Measurements from ENCODE around the gene ZNF772. TPM values are rescaled to one million over a fixed set of nuclear protein-coding genes. Genes with fewer than 3 reads are reported as not detected.
A peak's percentile ranks its signal among the peaks of the same experiment; 100 is the strongest.

The ZNF772 gene
- total RNA-seq, 1 donor from 2014 or later: 3.7 TPM

GRCh38 chr19:57435062-57435978, 42.0 kb downstream of the ZNF772 start, which contains the start of gene ZNF749:
Gene ZNF749 (plus strand): TSS chr19:57435325. CDS start chr19:57435579, 254 bp downstream.
- TF ChIP-seq, protein P1, sequence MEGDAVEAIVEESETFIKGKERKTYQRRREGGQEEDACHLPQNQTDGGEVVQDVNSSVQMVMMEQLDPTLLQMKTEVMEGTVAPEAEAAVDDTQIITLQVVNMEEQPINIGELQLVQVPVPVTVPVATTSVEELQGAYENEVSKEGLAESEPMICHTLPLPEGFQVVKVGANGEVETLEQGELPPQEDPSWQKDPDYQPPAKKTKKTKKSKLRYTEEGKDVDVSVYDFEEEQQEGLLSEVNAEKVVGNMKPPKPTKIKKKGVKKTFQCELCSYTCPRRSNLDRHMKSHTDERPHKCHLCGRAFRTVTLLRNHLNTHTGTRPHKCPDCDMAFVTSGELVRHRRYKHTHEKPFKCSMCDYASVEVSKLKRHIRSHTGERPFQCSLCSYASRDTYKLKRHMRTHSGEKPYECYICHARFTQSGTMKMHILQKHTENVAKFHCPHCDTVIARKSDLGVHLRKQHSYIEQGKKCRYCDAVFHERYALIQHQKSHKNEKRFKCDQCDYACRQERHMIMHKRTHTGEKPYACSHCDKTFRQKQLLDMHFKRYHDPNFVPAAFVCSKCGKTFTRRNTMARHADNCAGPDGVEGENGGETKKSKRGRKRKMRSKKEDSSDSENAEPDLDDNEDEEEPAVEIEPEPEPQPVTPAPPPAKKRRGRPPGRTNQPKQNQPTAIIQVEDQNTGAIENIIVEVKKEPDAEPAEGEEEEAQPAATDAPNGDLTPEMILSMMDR (IDR thresholded peaks at IDR 0.05): no peak
- Histone ChIP-seq H3K27me3 (no peaks in the 10 kb centered on the region), H3K27ac (no peak within 1 kb of the TSS), H3K4me1 (peaks cover 5 to 9% of the 10 kb centered on the region in 2 donors), H3K36me3 (peaks cover 15% of the 10 kb centered on the region in 2 donors), H3K9me3 (peaks cover 2 to 28% of the 10 kb centered on the region in 2 donors), H3K4me3 (peak within 1 kb of the TSS; percentile 84 to 85)
- peak; percentile 98 to 99 for DNase-seq (ENCODE audit: low spot score in 2 of 2)
- intact Hi-C loops (cut with DNase I): loop anchor here (1.0 to 2.0 kb wide), 6 partner anchors 24 to 195 kb away; partner anchors contain the start of genes TRAPPC2B, ZNF17, ZNF419 and ZNF460

DNA sequence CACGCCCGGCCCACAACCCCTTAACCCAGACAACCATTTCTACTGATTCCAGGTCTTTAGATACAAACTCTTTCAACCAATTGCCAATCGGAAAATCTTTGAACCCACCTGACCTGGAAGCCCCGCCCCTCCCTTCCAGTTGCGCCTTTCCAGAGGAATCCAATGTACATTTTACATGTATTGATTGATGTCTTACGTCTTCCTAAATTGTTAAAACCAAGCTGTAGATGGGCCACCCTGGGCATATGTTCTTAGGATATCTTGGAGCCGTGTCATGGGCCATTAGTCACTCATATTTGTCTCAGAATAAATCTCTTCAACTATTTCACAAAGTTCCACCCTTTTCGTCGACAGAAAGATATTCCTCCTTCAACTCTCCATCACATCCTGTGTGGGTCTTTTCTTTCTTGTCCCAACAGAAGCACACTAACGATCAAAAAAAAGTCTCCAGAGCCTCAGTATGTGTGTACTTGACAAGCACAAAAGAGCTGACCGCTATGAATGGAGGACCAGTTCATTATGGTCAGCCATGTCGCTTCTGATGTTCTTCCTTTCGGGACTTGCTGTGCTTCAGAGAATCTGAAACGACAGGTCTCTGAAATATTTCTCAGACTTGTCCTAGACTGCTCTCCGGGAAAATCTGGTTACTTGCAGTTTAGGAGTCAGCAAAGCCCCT, 42.8 kb downstream of the ZNF772 start:
- intact Hi-C loops (cut with DNase I): loop anchor here (1.0 to 2.0 kb wide), 6 partner anchors 23 to 194 kb away; partner anchors contain the start of genes TRAPPC2B, ZNF17, ZNF419 and ZNF460
- Histone ChIP-seq H3K4me1 (peaks cover 5 to 9% of the 10 kb centered on the region in 2 donors), H3K9me3 (peaks cover 0 to 20% of the 10 kb centered on the region in 2 donors), H3K4me3 (peak overlapping the region; percentile 84 to 85), H3K27me3 (no peaks in the 10 kb centered on the region), H3K27ac (no peak overlapping the region), H3K36me3 (peaks cover 15% of the 10 kb centered on the region in 2 donors)
- TF ChIP-seq, protein P1 (IDR thresholded peaks at IDR 0.05): no peak
- no peak for DNase-seq (ENCODE audit: low spot score in 2 of 2)

- intact Hi-C loops (cut with DNase I): no loop called here
These were observed 56.3 kb downstream of the ZNF772 start for GRCh38 chr19:57421037-57421436.

GRCh38 chr19:57419439-57419838, 57.9 kb downstream of the ZNF772 start:
- DNase-seq (ENCODE audit: low spot score in 2 of 2): no peak
- Histone ChIP-seq H3K27me3 (no peaks in the 10 kb centered on the region), H3K36me3 (peaks cover 54 to 80% of the 10 kb centered on the region in 2 donors), H3K9me3 (peaks cover 80 to 100% of the 10 kb centered on the region in 2 donors), H3K4me1 (no peaks in the 10 kb centered on the region), H3K27ac (no peak overlapping the region), H3K4me3 (no peak overlapping the region)
- TF ChIP-seq, protein P1 (IDR thresholded peaks at IDR 0.05): no peak
- intact Hi-C loops (cut with DNase I): no loop called here

More at GRCh38 chr19:57421037-57421436, 56.3 kb downstream of the ZNF772 start:
- H3K27me3 ChIP-seq: no peaks in the 10 kb centered on the region
- no peaks in the 10 kb centered on the region for H3K4me1 ChIP-seq
- peaks cover 40 to 65% of the 10 kb centered on the region in 2 donors for H3K36me3 ChIP-seq
- no peak overlapping the region for H3K4me3 ChIP-seq
- TF ChIP-seq, protein P1 (IDR thresholded peaks at IDR 0.05): no peak
- H3K9me3 ChIP-seq: peaks cover 82 to 100% of the 10 kb centered on the region in 2 donors
- H3K27ac ChIP-seq: no peak overlapping the region
- DNase-seq (ENCODE audit: low spot score in 2 of 2): no peak

Other genes with a start within 250 kb of the ZNF772 start
- not detected for gene AURKC, start 246.5 kb downstream of the ZNF772 start, total RNA-seq
- 22.8 TPM for gene ZNF805, start 236.9 kb downstream of the ZNF772 start, total RNA-seq
- gene ZNF460, start 197.1 kb downstream of the ZNF772 start, total RNA-seq: 56.5 TPM
- gene ZNF543, start 157.1 kb downstream of the ZNF772 start, total RNA-seq: 4.5 TPM
- gene ZNF304, start 126.3 kb downstream of the ZNF772 start, total RNA-seq: 5.9 TPM
- gene TRAPPC2B, start 114.0 kb downstream of the ZNF772 start, total RNA-seq: 1.8 TPM
- gene ZNF547, start 114.0 kb downstream of the ZNF772 start, total RNA-seq: not detected
- gene ZNF548, start 87.7 kb downstream of the ZNF772 start, total RNA-seq: 0.96 TPM
- gene ZNF17, start 66.4 kb downstream of the ZNF772 start, total RNA-seq: 1.5 TPM
- gene ZNF749, start 42.2 kb downstream of the ZNF772 start, total RNA-seq: 2.7 TPM
- not detected for gene VN1R1, start 20.4 kb downstream of the ZNF772 start, total RNA-seq
- gene ZNF419, start 10.2 kb upstream of the ZNF772 start, total RNA-seq: 5.3 TPM
- gene ZNF773, start 22.4 kb upstream of the ZNF772 start, total RNA-seq: not detected
- 2.2 TPM for gene ZNF549, start 49.8 kb upstream of the ZNF772 start, total RNA-seq
- 22.7 TPM for gene ZNF550, start 82.3 kb upstream of the ZNF772 start, total RNA-seq
- gene ZNF416, start 101.3 kb upstream of the ZNF772 start, total RNA-seq: 2.7 TPM
- gene ZIK1, start 106.6 kb upstream of the ZNF772 start, total RNA-seq: 0.53 TPM
- 2.6 TPM for gene ZNF530, start 122.3 kb upstream of the ZNF772 start, total RNA-seq
- gene ZNF134, start 136.7 kb upstream of the ZNF772 start, total RNA-seq: 1.7 TPM
- 9.9 TPM for gene ZNF211, start 155.6 kb upstream of the ZNF772 start, total RNA-seq
- not detected for gene ZSCAN4, start 191.4 kb upstream of the ZNF772 start, total RNA-seq
- gene ZNF551, start 204.4 kb upstream of the ZNF772 start, total RNA-seq: 35.4 TPM
- gene ZNF154, start 231.6 kb upstream of the ZNF772 start, total RNA-seq: 0.11 TPM